GM12878 (cell line): ENCODE data around the gene UBE2L5.

Source experiments
- BACH1 ChIP-seq: fragments of 450-650 bp; IDR thresholded peaks from 2 replicates; pipeline ENCODE4 v1.6.1; 2017; ENCODE audit warnings: mild to moderate bottlenecking, borderline replicate concordance
- CBX3 ChIP-seq: fragments of 200-600 bp; sonication (generic); IDR thresholded peaks from 2 replicates; pipeline ENCODE4 v1.6.1; 2016; ENCODE audit warnings: low read depth, borderline replicate concordance
- CHD4 ChIP-seq: fragments of 200-600 bp; sonication (generic); IDR thresholded peaks from 2 replicates; pipeline ENCODE4 v1.6.1; 2016; ENCODE audit warnings: mild to moderate bottlenecking
- DPF2 ChIP-seq: fragments of 450-650 bp; IDR thresholded peaks from 2 replicates; pipeline ENCODE4 v1.6.1; 2017; ENCODE audit warnings: mild to moderate bottlenecking
- EZH2 ChIP-seq: IDR thresholded peaks from 2 replicates; pipeline ENCODE4 v1.6.1; 2012; ENCODE audit warnings: low read depth, mild to moderate bottlenecking, control low read depth, inconsistent platforms, low read length, borderline replicate concordance; ENCODE audit not compliant: control insufficient read depth
- NFIC ChIP-seq: IDR thresholded peaks from 2 replicates; pipeline ENCODE4 v1.6.1; 2012; ENCODE audit warnings: low read depth, mild to moderate bottlenecking, inconsistent platforms, low read length, moderate library complexity
- SIX5 ChIP-seq: IDR thresholded peaks from 2 replicates; pipeline ENCODE4 v1.6.1; 2011; ENCODE audit warnings: mild to moderate bottlenecking, low read depth, low read length, moderate library complexity; ENCODE audit not compliant: severe bottlenecking
- TF ChIP-seq, protein P1 (sequence below): IDR thresholded peaks from 2 replicates; pipeline ENCODE4 v1.6.1; 2012; ENCODE audit warnings: low read depth, low read length, improper control_type of control experiment
- TF ChIP-seq, protein P2 (sequence below), 3 experiments: IDR thresholded peaks in 2 of 3; conservative IDR thresholded peaks in 1 of 3; 2 replicates each; pipeline ENCODE4 v1.5.1; 2011; ENCODE audit warnings: low read depth in 3 of 3, low read length in 3 of 3, mild to moderate bottlenecking in 3 of 3, control low read depth in 2 of 3, moderate library complexity in 2 of 3, inconsistent platforms in 1 of 3, mixed read lengths in 1 of 3; ENCODE audit not compliant: control insufficient read depth in 2 of 3, insufficient read depth in 1 of 3; ENCODE audit errors: extremely low read depth in 1 of 3

DNA sequence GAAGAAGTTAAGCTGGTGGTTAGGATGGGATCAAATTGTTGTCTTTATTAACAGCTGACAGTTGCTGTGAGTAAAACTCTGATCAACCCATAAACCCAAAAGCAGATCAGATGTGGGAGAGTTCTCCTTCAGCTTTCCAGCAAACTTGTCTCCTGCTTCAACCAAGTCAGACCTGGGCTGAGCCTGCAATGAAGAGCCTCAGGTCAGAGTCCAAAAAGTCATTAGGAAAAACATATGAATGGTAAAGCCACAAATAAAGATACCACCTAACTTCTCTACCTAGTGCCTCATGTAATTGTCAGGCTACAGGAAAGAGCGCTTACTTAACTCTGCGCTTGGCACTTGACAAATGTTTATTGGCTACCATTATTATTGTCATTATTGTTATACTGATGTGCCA lies 21.9 kb upstream of the UBE2L5 start:
- TF ChIP-seq SIX5: no peak
- TF ChIP-seq, protein P1, sequence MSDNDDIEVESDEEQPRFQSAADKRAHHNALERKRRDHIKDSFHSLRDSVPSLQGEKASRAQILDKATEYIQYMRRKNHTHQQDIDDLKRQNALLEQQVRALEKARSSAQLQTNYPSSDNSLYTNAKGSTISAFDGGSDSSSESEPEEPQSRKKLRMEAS: no peak
- no peak for TF ChIP-seq EZH2
- TF ChIP-seq BACH1: no peak
- no peak for TF ChIP-seq NFIC
- no peak for TF ChIP-seq CHD4
- TF ChIP-seq, protein P2, sequence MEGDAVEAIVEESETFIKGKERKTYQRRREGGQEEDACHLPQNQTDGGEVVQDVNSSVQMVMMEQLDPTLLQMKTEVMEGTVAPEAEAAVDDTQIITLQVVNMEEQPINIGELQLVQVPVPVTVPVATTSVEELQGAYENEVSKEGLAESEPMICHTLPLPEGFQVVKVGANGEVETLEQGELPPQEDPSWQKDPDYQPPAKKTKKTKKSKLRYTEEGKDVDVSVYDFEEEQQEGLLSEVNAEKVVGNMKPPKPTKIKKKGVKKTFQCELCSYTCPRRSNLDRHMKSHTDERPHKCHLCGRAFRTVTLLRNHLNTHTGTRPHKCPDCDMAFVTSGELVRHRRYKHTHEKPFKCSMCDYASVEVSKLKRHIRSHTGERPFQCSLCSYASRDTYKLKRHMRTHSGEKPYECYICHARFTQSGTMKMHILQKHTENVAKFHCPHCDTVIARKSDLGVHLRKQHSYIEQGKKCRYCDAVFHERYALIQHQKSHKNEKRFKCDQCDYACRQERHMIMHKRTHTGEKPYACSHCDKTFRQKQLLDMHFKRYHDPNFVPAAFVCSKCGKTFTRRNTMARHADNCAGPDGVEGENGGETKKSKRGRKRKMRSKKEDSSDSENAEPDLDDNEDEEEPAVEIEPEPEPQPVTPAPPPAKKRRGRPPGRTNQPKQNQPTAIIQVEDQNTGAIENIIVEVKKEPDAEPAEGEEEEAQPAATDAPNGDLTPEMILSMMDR (IDR thresholded peaks at IDR 0.05 in 2 of 3, conservative IDR thresholded peaks at IDR 0.05 in 1 of 3; ENCODE audit: control insufficient read depth in 2 of 3, extremely low read depth in 1 of 3, insufficient read depth in 1 of 3, low read depth in 3 of 3, low read length in 3 of 3): no peak
- no peak for TF ChIP-seq CBX3
- TF ChIP-seq DPF2: no peak
